Peyer's patch (tissue), 4 donors: Measurements from ENCODE around the gene EZH2. TPM values are rescaled to one million over a fixed set of nuclear protein-coding genes. Genes with fewer than 3 reads are reported as not detected.

ENCODE experiments used
- DNase-seq, 3 donors: peaks; one replicate each; pipeline ENCODE4 v3.0.0-alpha.2; 2017 to 2019
- H3K27ac ChIP-seq, 4 donors: fragments of 200-600 bp; sonication (generic); one replicate each; pipeline ENCODE4 v1.5.1; 2016 to 2019
- H3K27me3 ChIP-seq, 2 donors: fragments of 200-600 bp; sonication (generic); one replicate each; pipeline ENCODE4 v1.5.1; 2019
- H3K36me3 ChIP-seq, 3 donors: fragments of 200-600 bp; sonication (generic); one replicate each; pipeline ENCODE4 v1.5.1; 2016 to 2019
- H3K4me1 ChIP-seq, 4 donors: fragments of 200-600 bp; sonication (generic); one replicate each; pipeline ENCODE4 v1.5.1; 2016 to 2019
- H3K4me3 ChIP-seq, 4 donors: fragments of 200-600 bp; sonication (generic); 1 replicate in 3 of 4; 2 replicates in 1 of 4; pipeline ENCODE4 v1.5.1; 2016 to 2019; ENCODE audit warnings: mild to moderate bottlenecking in 1 of 4
- H3K9me3 ChIP-seq, 4 donors: fragments of 200-600 bp; sonication (generic); one replicate each; pipeline ENCODE4 v1.5.1; 2016 to 2019; ENCODE audit warnings: mild to moderate bottlenecking in 1 of 4
- CTCF ChIP-seq, 6 experiments: fragments of 450-650 bp in 4 of 6; fragments of 200-600 bp in 2 of 6; sonication (generic) in 1 of 6; IDR thresholded peaks; one replicate each; pipeline ENCODE4 v1.5.1; 2017 to 2019; ENCODE audit warnings: antibody characterized with exemption in 6 of 6, mild to moderate bottlenecking in 3 of 6, moderate library complexity in 1 of 6
- POLR2A ChIP-seq, 2 donors: fragments of 450-650 bp; IDR thresholded peaks; one replicate each; pipeline ENCODE4 v1.5.1; 2017; ENCODE audit warnings: antibody characterized with exemption in 2 of 2, mild to moderate bottlenecking in 2 of 2, moderate library complexity in 2 of 2
- total RNA-seq, 4 donors: library from RNA; depleted of rRNA; stranded (reverse); fragments of >200 nt; gene quantifications; one replicate each; pipeline ENCODE4 v1.1.0, GENCODE V29; 2016

The EZH2 gene
- total RNA-seq, 4 donors from 2014 or later, result 7.4 to 30.5 (median 8.2) TPM

GRCh38 chr7:148877517-148877916 lies 6.6 kb downstream of the EZH2 start:
- H3K4me1 ChIP-seq, result no peaks in the 10 kb centered on the region
- no peaks in the 10 kb centered on the region for H3K27me3 ChIP-seq
- DNase-seq, result no peak
- TF ChIP-seq POLR2A (IDR thresholded peaks at IDR 0.05) (no peak), CTCF (IDR thresholded peaks at IDR 0.05) (no peak)
- H3K27ac ChIP-seq, result no peak overlapping the region
- no peak overlapping the region for H3K4me3 ChIP-seq
- H3K9me3 ChIP-seq, result no peaks in the 10 kb centered on the region
- H3K36me3 ChIP-seq, result no peaks in the 10 kb centered on the region

GRCh38 chr7:148872188-148872587 lies 11.9 kb downstream of the EZH2 start:
- no peak for DNase-seq
- no peaks in the 10 kb centered on the region for H3K36me3 ChIP-seq
- TF ChIP-seq POLR2A (IDR thresholded peaks at IDR 0.05) (no peak), CTCF (IDR thresholded peaks at IDR 0.05) (no peak)
- H3K27me3 ChIP-seq, result no peaks in the 10 kb centered on the region
- peaks cover 0 to 3% (median 0%) of the 10 kb centered on the region in 4 donors for H3K9me3 ChIP-seq
- no peak overlapping the region for H3K27ac ChIP-seq
- H3K4me1 ChIP-seq, result no peaks in the 10 kb centered on the region
- H3K4me3 ChIP-seq, result no peak overlapping the region

- Histone ChIP-seq H3K9me3 (peaks cover 0 to 3% (median 0%) of the 10 kb centered on the region in 4 donors), H3K36me3 (no peaks in the 10 kb centered on the region)
- no peak for TF ChIP-seq POLR2A (IDR thresholded peaks at IDR 0.05)
- no peak for TF ChIP-seq CTCF (IDR thresholded peaks at IDR 0.05)
Measured at GRCh38 chr7:148871551-148871950, 12.5 kb downstream of the EZH2 start.

GRCh38 chr7:148871030-148871429 lies 13.1 kb downstream of the EZH2 start:
- Histone ChIP-seq H3K27me3 (no peaks in the 10 kb centered on the region), H3K27ac (no peak overlapping the region), H3K36me3 (no peaks in the 10 kb centered on the region), H3K4me1 (no peaks in the 10 kb centered on the region), H3K9me3 (peaks cover 0 to 3% (median 0%) of the 10 kb centered on the region in 4 donors), H3K4me3 (no peak overlapping the region)
- no peak for TF ChIP-seq POLR2A (IDR thresholded peaks at IDR 0.05)
- TF ChIP-seq CTCF (IDR thresholded peaks at IDR 0.05), result no peak
- no peak for DNase-seq

More at GRCh38 chr7:148871551-148871950, 12.5 kb downstream of the EZH2 start:
- no peak for DNase-seq
- Histone ChIP-seq H3K27ac (no peak overlapping the region), H3K4me3 (no peak overlapping the region), H3K4me1 (no peaks in the 10 kb centered on the region), H3K27me3 (no peaks in the 10 kb centered on the region)

- Histone ChIP-seq H3K4me1 (no peaks in the 10 kb centered on the region), H3K36me3 (no peaks in the 10 kb centered on the region), H3K9me3 (peaks cover 0 to 3% (median 0%) of the 10 kb centered on the region in 4 donors), H3K27me3 (no peaks in the 10 kb centered on the region), H3K27ac (no peak overlapping the region), H3K4me3 (no peak overlapping the region)
- DNase-seq, result no peak
- TF ChIP-seq CTCF (IDR thresholded peaks at IDR 0.05) (no peak), POLR2A (IDR thresholded peaks at IDR 0.05) (no peak)
Measured at GRCh38 chr7:148868378-148868674, 15.8 kb downstream of the EZH2 start.
